Bronchial epithelial cell (primary cell): ENCODE results near the gene CYP4B1. TPM values are rescaled to one million over a fixed set of nuclear protein-coding genes. Genes with fewer than 3 reads are reported as not detected.

Experiments
- DNase-seq: peaks from one replicate; pipeline ENCODE4 v3.0.0-alpha.2; 2010; ENCODE audit warnings: low read depth
- FAIRE-seq: peaks from 2 replicates; lab custom pipeline; 2011; peaks lifted over from hg19 to GRCh38; lab: Jason Lieb, UNC
- H3K27me3 ChIP-seq: 2 replicates; pipeline ENCODE4 v1.5.1; 2011; ENCODE audit warnings: low read length; ENCODE audit not compliant: control insufficient read depth, insufficient read depth
- H3K36me3 ChIP-seq: 2 replicates; pipeline ENCODE4 v1.5.1; 2011; ENCODE audit warnings: low read length; ENCODE audit not compliant: control insufficient read depth, insufficient read depth
- H3K4me3 ChIP-seq: 2 replicates; pipeline ENCODE4 v1.5.1; 2011; ENCODE audit warnings: mild to moderate bottlenecking, low read depth, low read length, control low read depth
- CTCF ChIP-seq: IDR thresholded peaks from 2 replicates; pipeline ENCODE4 v1.5.1; 2011; ENCODE audit warnings: mild to moderate bottlenecking, moderate library complexity, low read length, control low read depth, inconsistent platforms; ENCODE audit not compliant: insufficient read depth, severe bottlenecking
- total RNA-seq: library from RNA; depleted of rRNA; stranded (reverse); fragments of >200 nt; gene quantifications from 2 replicates; pipeline ENCODE4 v1.2.1, GENCODE V29; 2014

Gene CYP4B1
- total RNA-seq, 1 donor from 2014 or later = not detected

- DNase-seq (no peak), FAIRE-seq (no peak)
- no peaks in the 10 kb centered on the region for H3K27me3 ChIP-seq
- no peak for TF ChIP-seq CTCF
- H3K4me3 ChIP-seq = no peak overlapping the region
- H3K36me3 ChIP-seq = no peaks in the 10 kb centered on the region
Observed at GRCh38 chr1:46809071-46809470, 10.2 kb downstream of the CYP4B1 start.

DNA sequence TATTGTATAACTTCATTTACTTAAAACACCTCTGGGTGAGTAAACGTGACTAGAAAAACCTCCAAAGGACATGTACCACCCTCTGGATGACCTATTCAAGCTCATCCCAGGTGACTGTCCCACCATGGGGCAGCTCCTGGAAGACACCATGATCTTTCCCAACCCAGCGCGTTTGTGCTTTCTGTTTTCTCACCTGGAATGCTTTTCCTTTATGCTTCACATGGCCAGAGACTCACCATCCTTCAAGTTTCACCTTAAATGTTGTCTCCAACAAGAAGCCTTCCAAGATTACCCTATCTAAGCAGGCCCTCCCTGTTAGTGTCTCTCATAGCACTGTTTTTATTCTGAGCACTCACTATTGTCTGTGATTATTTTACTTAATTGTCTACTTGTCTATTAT is 11.1 kb downstream of the CYP4B1 start:
- H3K36me3 ChIP-seq = no peaks in the 10 kb centered on the region
- no peak overlapping the region for H3K4me3 ChIP-seq
- DNase-seq (no peak), FAIRE-seq (no peak)
- TF ChIP-seq CTCF = no peak
- H3K27me3 ChIP-seq = no peaks in the 10 kb centered on the region

- no peak for DNase-seq
- FAIRE-seq = peak; percentile 77
- no peaks in the 10 kb centered on the region for H3K27me3 ChIP-seq
- no peaks in the 10 kb centered on the region for H3K36me3 ChIP-seq
- TF ChIP-seq CTCF = no peak
- no peak overlapping the region for H3K4me3 ChIP-seq
Observed at GRCh38 chr1:46810596-46810995, 11.8 kb downstream of the CYP4B1 start.

DNA sequence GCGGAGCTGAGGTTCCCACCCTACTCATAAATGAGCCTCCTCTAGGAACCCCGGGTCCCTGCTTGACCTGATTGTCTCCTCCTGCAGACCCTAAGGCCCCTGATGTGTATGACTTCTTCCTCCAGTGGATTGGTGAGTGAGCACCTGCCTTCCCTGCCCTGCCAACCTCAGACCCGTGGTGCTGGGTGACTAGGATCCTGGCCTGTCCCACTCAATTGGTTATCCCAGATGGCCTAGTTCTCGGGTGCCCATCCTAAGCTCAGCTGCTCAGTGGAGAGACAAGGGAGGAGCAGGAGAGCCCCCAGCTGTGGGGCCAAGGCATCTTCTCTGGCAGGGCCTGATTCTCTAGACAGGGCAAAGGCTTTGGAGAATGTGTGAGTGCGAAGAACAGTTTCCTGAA is 12.2 kb downstream of the CYP4B1 start:
- H3K36me3 ChIP-seq = no peaks in the 10 kb centered on the region
- no peak for TF ChIP-seq CTCF
- H3K27me3 ChIP-seq = no peaks in the 10 kb centered on the region
- no peak overlapping the region for H3K4me3 ChIP-seq
- DNase-seq (no peak), FAIRE-seq (no peak)

GRCh38 chr1:46812065-46812963 is 13.5 kb downstream of the CYP4B1 start:
- Histone ChIP-seq H3K4me3 (no peak overlapping the region), H3K36me3 (no peaks in the 10 kb centered on the region), H3K27me3 (no peaks in the 10 kb centered on the region)
- FAIRE-seq = no peak
- DNase-seq = no peak
- TF ChIP-seq CTCF = no peak
